PFSK-1 (cell line): ENCODE results near the gene HSPA2.

Experiments
- FOXP2 ChIP-seq: optimal IDR thresholded peaks from 2 replicates; pipeline ENCODE3; 2011; ENCODE audit warnings: borderline replicate concordance, control low read depth, inconsistent platforms; ENCODE audit not compliant: insufficient read depth; ENCODE audit errors: extremely low read length, extremely low read depth
- POLR2AphosphoS5 ChIP-seq: IDR thresholded peaks from 2 replicates; pipeline ENCODE4 v1.6.1; 2012; ENCODE audit warnings: low read depth, mild to moderate bottlenecking, control low read depth, low read length, moderate library complexity
- REST ChIP-seq, 2 experiments: IDR thresholded peaks; 2 replicates each; pipeline versions ENCODE4 v1.6.1 to v1.8.0; 2011 to 2012; ENCODE audit warnings: low read depth in 2 of 2, low read length in 2 of 2, control low read depth in 1 of 2, inconsistent platforms in 1 of 2, mild to moderate bottlenecking in 1 of 2, moderate library complexity in 1 of 2; ENCODE audit not compliant: insufficient read depth in 1 of 2
- SIN3A ChIP-seq: IDR thresholded peaks from 2 replicates; pipeline ENCODE4 v1.6.1; 2012; ENCODE audit warnings: mild to moderate bottlenecking, low read length, moderate library complexity, borderline replicate concordance; ENCODE audit not compliant: insufficient read depth
- TAF1 ChIP-seq: IDR thresholded peaks from 2 replicates; pipeline ENCODE4 v1.6.1; 2012; ENCODE audit warnings: low read length, control low read depth, borderline replicate concordance; ENCODE audit not compliant: insufficient read depth

HSPA2 gene

GRCh38 chr14:64516969-64517368, 23.6 kb upstream of the HSPA2 start:
- TF ChIP-seq TAF1 (no peak), SIN3A (no peak), POLR2AphosphoS5 (no peak), FOXP2 (no peak), REST (IDR thresholded peaks at IDR 0.05; ENCODE audit: insufficient read depth in 1 of 2, low read depth in 2 of 2, low read length in 2 of 2) (no peak)

GRCh38 chr14:64518229-64518628, 22.3 kb upstream of the HSPA2 start:
- TF ChIP-seq REST (IDR thresholded peaks at IDR 0.05; ENCODE audit: insufficient read depth in 1 of 2, low read depth in 2 of 2, low read length in 2 of 2) (no peak), FOXP2 (no peak), SIN3A (no peak), POLR2AphosphoS5 (no peak), TAF1 (no peak)

GRCh38 chr14:64520699-64521098, 19.8 kb upstream of the HSPA2 start:
- TF ChIP-seq SIN3A (no peak), REST (IDR thresholded peaks at IDR 0.05; ENCODE audit: insufficient read depth in 1 of 2, low read depth in 2 of 2, low read length in 2 of 2) (no peak), TAF1 (no peak), FOXP2 (no peak), POLR2AphosphoS5 (no peak)

- TF ChIP-seq FOXP2 (no peak), TAF1 (no peak), POLR2AphosphoS5 (no peak), REST (IDR thresholded peaks at IDR 0.05; ENCODE audit: insufficient read depth in 1 of 2, low read depth in 2 of 2, low read length in 2 of 2) (no peak), SIN3A (no peak)
Measured at GRCh38 chr14:64522591-64523355, 17.8 kb upstream of the HSPA2 start.

GRCh38 chr14:64525354-64525753, 15.2 kb upstream of the HSPA2 start:
- no peak for TF ChIP-seq POLR2AphosphoS5
- no peak for TF ChIP-seq REST (IDR thresholded peaks at IDR 0.05; ENCODE audit: insufficient read depth in 1 of 2, low read depth in 2 of 2, low read length in 2 of 2)
- TF ChIP-seq TAF1 = no peak
- no peak for TF ChIP-seq FOXP2
